Suppressor macrophage (primary cell): ENCODE results near the gene REM1.

Experiments
- DNase-seq, 4 experiments: peaks; one replicate each; pipeline ENCODE4 v3.0.0-alpha.2; 2020 to 2022

The REM1 gene

GRCh38 chr20:31523361-31524283 is 48.5 kb downstream of the REM1 start:
- peak; percentile 88 to 97 (median 93) for DNase-seq

GRCh38 chr20:31527266-31527665 is 52.2 kb downstream of the REM1 start:
- no peak for DNase-seq
